Panc1 (cell line): ENCODE data around the gene PLB1. TPM values are rescaled to one million over a fixed set of nuclear protein-coding genes. Genes with fewer than 3 reads are reported as not detected.

ENCODE experiments used
- ATAC-seq: fragments of 200-7000 bp; cut with Tn5 transposase; 2 replicates; pipeline ENCODE4 v1.9.1; 2020; ENCODE audit warnings: mild to moderate bottlenecking, moderate library complexity
- BruUV-seq: library from RNA; stranded (reverse); fragments of 400-500 nt; replicated peaks from 2 replicates; lab custom pipeline; 2021; lab: Mats Ljungman, UMichigan
- CTCF ChIA-PET: fragments of 300-600 bp; sonication (Branson Sonifier 250); formaldehyde crosslinking; loops from one replicate; lab custom pipeline; 2022; ENCODE audit warnings: antibody characterized with exemption; lab: Charles Lee
- POLR2A ChIA-PET: fragments of 300-600 bp; sonication (Branson Sonifier 250); formaldehyde crosslinking; loops from one replicate; lab custom pipeline; 2022; ENCODE audit warnings: antibody characterized with exemption; lab: Charles Lee
- DNase-seq: peaks from one replicate; pipeline ENCODE4 v3.0.0-alpha.2; 2010; ENCODE audit warnings: low read depth, low spot score
- H3K27ac ChIP-seq: 2 replicates; pipeline ENCODE4 v1.5.1; 2011; ENCODE audit warnings: mild to moderate bottlenecking, low read length, inconsistent platforms
- H3K27me3 ChIP-seq: fragments of 200-500 bp; sonication (Bioruptor generic); 2 replicates; pipeline ENCODE4 v1.6.0; 2014; ENCODE audit warnings: low read length, inconsistent platforms; ENCODE audit not compliant: control insufficient read depth, insufficient read depth
- H3K36me3 ChIP-seq: fragments of 200-500 bp; sonication (Bioruptor generic); 2 replicates; pipeline ENCODE4 v1.5.1; 2014; ENCODE audit warnings: inconsistent platforms, mild to moderate bottlenecking, low read length, moderate library complexity; ENCODE audit not compliant: control insufficient read depth, insufficient read depth
- H3K4me1 ChIP-seq: 2 replicates; pipeline ENCODE4 v1.5.1; 2011; ENCODE audit warnings: inconsistent platforms, mild to moderate bottlenecking, low read length, moderate library complexity; ENCODE audit not compliant: control insufficient read depth, insufficient read depth
- H3K4me3 ChIP-seq, 2 experiments: 2 replicates each; pipeline ENCODE4 v1.5.1; 2011 to 2012; ENCODE audit warnings: low read depth in 2 of 2, low read length in 2 of 2, mild to moderate bottlenecking in 2 of 2, inconsistent platforms in 1 of 2, moderate library complexity in 1 of 2
- H3K9me3 ChIP-seq: fragments of 200-500 bp; sonication (Bioruptor generic); 2 replicates; pipeline ENCODE4 v1.5.1; 2014; ENCODE audit warnings: low read depth, mild to moderate bottlenecking, inconsistent platforms, low read length, moderate library complexity; ENCODE audit not compliant: control insufficient read depth, insufficient read depth
- CTCF ChIP-seq: fragments of 450-650 bp; IDR thresholded peaks from 2 replicates; pipeline ENCODE4 v1.5.1; 2017; ENCODE audit warnings: mild to moderate bottlenecking
- POLR2AphosphoS5 ChIP-seq: IDR thresholded peaks from 2 replicates; pipeline ENCODE4 v1.6.1; 2012; ENCODE audit warnings: mild to moderate bottlenecking, low read depth, low read length, moderate library complexity
- REST ChIP-seq, 2 experiments: IDR thresholded peaks; 2 replicates each; pipeline ENCODE4 v1.6.1; 2011 to 2012; ENCODE audit warnings: low read depth in 2 of 2, control low read depth in 1 of 2, low read length in 1 of 2, mild to moderate bottlenecking in 1 of 2, moderate library complexity in 1 of 2; ENCODE audit not compliant: insufficient read depth in 1 of 2
- SIN3A ChIP-seq: IDR thresholded peaks from 2 replicates; pipeline ENCODE4 v1.6.1; 2012; ENCODE audit warnings: low read depth, mild to moderate bottlenecking, low read length, moderate library complexity, borderline replicate concordance; ENCODE audit not compliant: insufficient read depth
- TCF7L2 ChIP-seq: IDR thresholded peaks from 2 replicates; pipeline ENCODE4 v1.6.1; 2011; ENCODE audit warnings: mild to moderate bottlenecking, low read depth, low read length, inconsistent platforms
- in situ Hi-C: cut with HindIII; loops from 2 replicates; pipeline ENCODE4 v1.10.0; 2016; ENCODE audit warnings: low sequenced_read_pairs, low pct_unique_long_range_greater_than_20kb
- intact Hi-C: fragments of 100-400 bp; cut with micrococcal nuclease; formaldehyde crosslinking; loops from one replicate; pipeline ENCODE4 v1.10.0; 2022; ENCODE audit not compliant: unreplicated experiment
- total RNA-seq: library from RNA; stranded (reverse); gene quantifications from one replicate; pipeline ENCODE4 v1.2.1, GENCODE V29; 2021; ENCODE audit not compliant: unreplicated experiment

Gene PLB1
- total RNA-seq, 1 experiment from 2014 or later: 0.80 TPM

GRCh38 chr2:28600181-28600580, 104.3 kb downstream of the PLB1 start:
- peaks cover 4% of the 10 kb centered on the region for H3K4me1 ChIP-seq
- CTCF ChIA-PET: no interaction called here
- ATAC-seq (no peak), DNase-seq (no peak)
- in situ Hi-C loops: no loop called here
- H3K27me3 ChIP-seq: no peaks in the 10 kb centered on the region
- TF ChIP-seq TCF7L2 (no peak), CTCF (no peak), SIN3A (no peak)
- no TSS peak for BruUV-seq
- POLR2A ChIA-PET: no interaction called here
- no peak overlapping the region for H3K27ac ChIP-seq
- H3K9me3 ChIP-seq: no peaks in the 10 kb centered on the region
- intact Hi-C loops: no loop called here
- no peaks in the 10 kb centered on the region for H3K36me3 ChIP-seq
- H3K4me3 ChIP-seq: no peak overlapping the region

GRCh38 chr2:28601616-28602015, 105.8 kb downstream of the PLB1 start:
- ChIA-PET CTCF (no interaction called here), POLR2A (no interaction called here)
- Histone ChIP-seq H3K4me3 (no peak overlapping the region), H3K27ac (no peak overlapping the region), H3K36me3 (no peaks in the 10 kb centered on the region), H3K27me3 (no peaks in the 10 kb centered on the region), H3K4me1 (peaks cover 2% of the 10 kb centered on the region), H3K9me3 (no peaks in the 10 kb centered on the region)
- DNase-seq (no peak), ATAC-seq (no peak)
- intact Hi-C loops (no loop called here), in situ Hi-C loops (no loop called here)
- TF ChIP-seq CTCF (no peak), TCF7L2 (no peak), SIN3A (no peak), POLR2AphosphoS5 (no peak), REST (IDR thresholded peaks at IDR 0.05; ENCODE audit: insufficient read depth in 1 of 2, low read depth in 2 of 2, low read length in 1 of 2) (no peak)
- no TSS peak for BruUV-seq
